ENCODE measurements around the gene DOCK1. TPM values are rescaled to one million over a fixed set of nuclear protein-coding genes. Genes with fewer than 3 reads are reported as not detected.

DOCK1 gene
- total RNA-seq, 1 donor from 2014 or later, result 74.8 TPM

DNA sequence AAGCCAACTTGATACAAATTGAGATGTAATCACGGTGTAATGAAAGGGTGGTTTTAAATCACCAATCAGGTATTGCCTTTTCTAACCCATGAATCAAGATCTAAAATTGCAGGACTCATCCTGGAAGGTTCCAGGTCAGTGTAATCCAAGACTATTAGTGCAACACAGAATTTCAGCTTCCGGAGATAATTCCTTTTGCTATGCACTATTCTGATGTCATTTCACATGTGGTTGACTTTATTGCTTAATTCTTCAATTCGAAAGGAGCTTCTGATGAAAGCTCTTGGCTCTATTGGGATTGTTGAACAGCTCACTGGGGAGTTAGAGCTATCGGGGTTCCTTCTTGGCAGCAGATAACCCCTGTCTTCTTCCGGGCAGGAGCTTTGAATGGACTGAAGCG, 438.6 kb downstream of the DOCK1 start:
- no peaks in the 10 kb centered on the region for H3K9me3 Mint-ChIP-seq

DNA sequence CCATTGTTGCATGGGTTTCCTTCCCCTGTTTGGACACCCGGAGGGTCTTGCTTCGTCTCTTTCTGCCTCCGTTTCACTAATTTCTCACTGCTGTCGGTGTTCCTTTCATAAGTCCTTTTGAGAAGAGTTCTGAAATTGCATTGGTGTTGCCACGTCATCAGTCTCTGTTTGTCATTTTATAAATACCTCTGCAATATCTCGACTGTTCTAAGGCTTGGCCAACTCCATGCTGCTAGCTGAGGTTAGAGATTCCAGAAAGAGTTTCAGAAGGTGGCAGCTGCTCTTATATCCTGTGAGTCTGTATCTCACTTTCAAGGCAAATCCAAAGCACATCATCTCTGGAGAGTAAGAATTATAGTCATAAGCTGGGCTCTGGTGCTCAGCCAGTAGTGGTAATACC, 439.1 kb downstream of the DOCK1 start:
- Mint-ChIP-seq H3K9me3 (no peaks in the 10 kb centered on the region), H3K4me1 (peaks cover under 1% of the 10 kb centered on the region), H3K36me3 (peaks cover 13% of the 10 kb centered on the region), H3K27ac (no peak overlapping the region), H3K27me3 (ENCODE audit: low read depth) (no peaks in the 10 kb centered on the region), H3K4me3 (no peak overlapping the region)
- no peak for DNase-seq (ENCODE audit: low spot score in 2 of 2, unreplicated experiment in 2 of 2)
- TF ChIP-seq, protein P1, sequence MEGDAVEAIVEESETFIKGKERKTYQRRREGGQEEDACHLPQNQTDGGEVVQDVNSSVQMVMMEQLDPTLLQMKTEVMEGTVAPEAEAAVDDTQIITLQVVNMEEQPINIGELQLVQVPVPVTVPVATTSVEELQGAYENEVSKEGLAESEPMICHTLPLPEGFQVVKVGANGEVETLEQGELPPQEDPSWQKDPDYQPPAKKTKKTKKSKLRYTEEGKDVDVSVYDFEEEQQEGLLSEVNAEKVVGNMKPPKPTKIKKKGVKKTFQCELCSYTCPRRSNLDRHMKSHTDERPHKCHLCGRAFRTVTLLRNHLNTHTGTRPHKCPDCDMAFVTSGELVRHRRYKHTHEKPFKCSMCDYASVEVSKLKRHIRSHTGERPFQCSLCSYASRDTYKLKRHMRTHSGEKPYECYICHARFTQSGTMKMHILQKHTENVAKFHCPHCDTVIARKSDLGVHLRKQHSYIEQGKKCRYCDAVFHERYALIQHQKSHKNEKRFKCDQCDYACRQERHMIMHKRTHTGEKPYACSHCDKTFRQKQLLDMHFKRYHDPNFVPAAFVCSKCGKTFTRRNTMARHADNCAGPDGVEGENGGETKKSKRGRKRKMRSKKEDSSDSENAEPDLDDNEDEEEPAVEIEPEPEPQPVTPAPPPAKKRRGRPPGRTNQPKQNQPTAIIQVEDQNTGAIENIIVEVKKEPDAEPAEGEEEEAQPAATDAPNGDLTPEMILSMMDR (IDR thresholded peaks at IDR 0.05; ENCODE audit: unreplicated experiment), result no peak

More for the DNA sequence above, 438.6 kb downstream of the DOCK1 start:
- Mint-ChIP-seq H3K27ac (no peak overlapping the region), H3K27me3 (ENCODE audit: low read depth) (no peaks in the 10 kb centered on the region), H3K4me3 (no peak overlapping the region), H3K36me3 (peaks cover 13% of the 10 kb centered on the region), H3K4me1 (peaks cover 6% of the 10 kb centered on the region)
- no peak for DNase-seq (ENCODE audit: low spot score in 2 of 2, unreplicated experiment in 2 of 2)
- TF ChIP-seq, protein P1 (IDR thresholded peaks at IDR 0.05; ENCODE audit: unreplicated experiment), result no peak

DNA sequence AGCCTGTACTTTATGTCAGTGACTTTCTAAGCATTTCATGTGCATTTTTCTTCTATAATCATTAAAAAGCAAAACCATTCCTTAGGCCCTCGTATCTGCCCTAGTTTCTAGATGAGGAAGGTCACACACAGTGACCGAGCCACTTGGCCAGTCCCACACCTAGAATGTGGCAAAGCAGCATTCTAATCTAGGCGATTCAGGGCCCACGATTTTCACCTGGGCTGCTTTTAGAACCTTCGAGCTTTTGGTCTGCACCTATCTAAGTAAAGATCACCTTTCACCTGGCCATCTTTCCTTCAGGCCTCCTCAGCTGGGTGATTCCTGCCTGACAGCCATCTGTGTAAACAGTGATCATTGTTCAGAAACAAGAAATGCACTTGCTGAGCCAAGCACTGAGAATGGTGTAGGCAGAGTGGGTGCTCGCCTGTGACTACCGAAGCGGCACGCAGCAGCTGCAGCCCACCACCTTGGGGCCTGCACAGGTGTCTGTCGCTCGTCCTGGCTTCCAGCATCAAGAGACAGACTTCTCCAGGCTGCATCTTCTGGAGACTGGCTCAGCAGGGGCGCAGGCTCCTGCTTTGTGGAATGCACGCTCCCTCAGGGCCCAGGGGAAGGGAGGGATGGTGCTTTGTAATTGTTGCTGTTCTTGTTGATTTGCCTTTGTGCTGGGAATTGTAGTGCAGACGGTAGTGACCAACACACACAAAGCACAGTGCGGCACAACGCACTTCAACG, 440.2 kb downstream of the DOCK1 start:
- H3K9me3 Mint-ChIP-seq, result no peaks in the 10 kb centered on the region
- H3K27ac Mint-ChIP-seq, result no peak overlapping the region
- DNase-seq (ENCODE audit: low spot score in 2 of 2, unreplicated experiment in 2 of 2), result no peak
- peaks cover 13% of the 10 kb centered on the region for H3K36me3 Mint-ChIP-seq
- H3K4me1 Mint-ChIP-seq, result no peaks in the 10 kb centered on the region
- H3K4me3 Mint-ChIP-seq, result no peak overlapping the region
- TF ChIP-seq, protein P1 (IDR thresholded peaks at IDR 0.05; ENCODE audit: unreplicated experiment), result no peak
- H3K27me3 Mint-ChIP-seq (ENCODE audit: low read depth), result no peaks in the 10 kb centered on the region

DNA sequence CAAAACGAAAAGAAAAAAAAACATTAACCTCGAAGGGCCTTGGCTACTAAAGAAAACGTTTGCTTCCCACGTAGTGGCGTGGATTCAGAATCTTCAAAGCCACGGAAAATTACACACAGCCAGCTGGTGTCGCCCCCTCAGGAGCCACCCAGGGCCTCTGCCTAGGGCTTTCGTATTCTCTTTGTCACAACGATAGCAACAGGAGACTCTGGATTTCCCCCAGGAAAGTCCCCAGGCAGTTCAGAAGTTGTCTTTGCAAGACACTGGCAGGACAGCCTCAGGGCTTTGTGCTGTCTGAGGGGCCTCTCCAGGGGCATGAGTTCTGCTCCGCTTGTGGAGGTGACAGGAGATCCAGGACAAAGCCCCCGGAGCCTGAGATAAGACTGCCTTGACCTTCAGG, 441.4 kb downstream of the DOCK1 start:
- Mint-ChIP-seq H3K27me3 (ENCODE audit: low read depth) (no peaks in the 10 kb centered on the region), H3K27ac (no peak overlapping the region), H3K36me3 (peaks cover 13% of the 10 kb centered on the region), H3K4me3 (no peak overlapping the region), H3K4me1 (no peaks in the 10 kb centered on the region), H3K9me3 (no peaks in the 10 kb centered on the region)
- no peak for DNase-seq (ENCODE audit: low spot score in 2 of 2, unreplicated experiment in 2 of 2)
- TF ChIP-seq, protein P1 (IDR thresholded peaks at IDR 0.05; ENCODE audit: unreplicated experiment), result no peak

DNA sequence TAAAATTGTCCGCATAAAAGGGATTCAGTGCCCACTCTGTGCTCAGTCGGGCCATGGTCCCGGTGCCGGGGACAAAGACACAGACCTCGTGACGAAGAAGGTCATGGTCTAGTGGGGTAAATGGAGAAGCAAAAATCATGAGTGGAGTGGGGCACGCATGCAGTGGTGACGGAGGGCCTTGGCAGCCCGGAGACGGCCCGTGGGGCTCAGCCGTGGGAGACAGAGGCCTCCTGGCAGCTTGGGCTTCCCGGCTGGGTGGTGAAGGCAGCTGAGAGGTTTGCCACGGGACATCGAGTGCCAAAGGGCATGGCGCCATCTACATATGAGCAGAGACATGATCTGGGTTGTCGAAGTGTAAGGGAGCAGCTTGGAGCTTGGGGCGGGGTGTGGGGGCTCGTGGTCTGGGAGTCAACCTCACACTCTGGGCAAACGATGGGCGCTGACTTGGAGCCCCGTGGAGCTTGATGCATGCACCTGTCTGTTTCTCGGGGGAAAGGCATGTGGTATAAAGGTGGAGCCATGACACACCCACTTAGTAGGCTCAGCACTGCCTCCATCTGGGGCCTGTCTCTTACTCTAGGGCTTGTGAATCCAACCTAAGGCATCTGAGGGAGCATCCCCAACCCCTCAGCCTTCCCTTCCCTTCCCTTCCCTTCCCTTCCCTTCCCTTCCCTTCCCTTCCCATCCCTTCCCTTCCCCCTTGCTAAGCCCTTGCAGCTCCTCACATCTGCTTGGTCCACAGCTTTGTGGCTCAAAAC, 442.2 kb downstream of the DOCK1 start:
- DNase-seq (ENCODE audit: low spot score in 2 of 2, unreplicated experiment in 2 of 2), result no peak
- Mint-ChIP-seq H3K4me3 (no peak overlapping the region), H3K27ac (no peak overlapping the region), H3K27me3 (ENCODE audit: low read depth) (no peaks in the 10 kb centered on the region), H3K36me3 (peaks cover 13% of the 10 kb centered on the region), H3K4me1 (no peaks in the 10 kb centered on the region), H3K9me3 (no peaks in the 10 kb centered on the region)
- TF ChIP-seq, protein P1 (IDR thresholded peaks at IDR 0.05; ENCODE audit: unreplicated experiment), result no peak

Measured in mesothelial cell of epicardium (in vitro differentiated cells).